ENCODE data around the gene SH3D19. TPM values are rescaled to one million over a fixed set of nuclear protein-coding genes. Genes with fewer than 3 reads are reported as not detected.

SH3D19 gene
- total RNA-seq, 2 donors from 2014 or later = 94.8 to 143 TPM

GRCh38 chr4:151165205-151166000, 160.0 kb downstream of the SH3D19 start:
- H3K4me1 ChIP-seq (ENCODE audit: control insufficient read depth in 1 of 2, low read depth in 2 of 2) = peaks cover 11 to 17% of the 10 kb centered on the region in 2 donors
- DNase-seq (ENCODE audit: low spot score) = no peak
- H3K36me3 ChIP-seq = peaks cover 20% of the 10 kb centered on the region
- H3K9me3 ChIP-seq = no peaks in the 10 kb centered on the region
- H3K27me3 ChIP-seq (replicated peaks; ENCODE audit: insufficient read depth) = no peaks in the 10 kb centered on the region
- H3K4me3 ChIP-seq = no peak overlapping the region
- ATAC-seq (ENCODE audit: insufficient number of reproducible peaks, low FRiP score, low read depth) = no peak
- no peak for TF ChIP-seq CTCF (IDR thresholded peaks at IDR 0.05)
- H3K27ac ChIP-seq = no peak overlapping the region

- DNase-seq (ENCODE audit: low spot score) (no peak), ATAC-seq (ENCODE audit: insufficient number of reproducible peaks, low FRiP score, low read depth) (no peak)
- Histone ChIP-seq H3K27ac (no peak overlapping the region), H3K27me3 (replicated peaks; ENCODE audit: insufficient read depth) (no peaks in the 10 kb centered on the region), H3K4me1 (ENCODE audit: control insufficient read depth in 1 of 2, low read depth in 2 of 2) (peaks cover 8 to 11% of the 10 kb centered on the region in 2 donors), H3K9me3 (no peaks in the 10 kb centered on the region), H3K36me3 (peaks cover 20% of the 10 kb centered on the region), H3K4me3 (no peak overlapping the region)
- no peak for TF ChIP-seq CTCF (IDR thresholded peaks at IDR 0.05)
Observed at GRCh38 chr4:151163855-151164254, 161.6 kb downstream of the SH3D19 start.

GRCh38 chr4:151158979-151159378, 166.4 kb downstream of the SH3D19 start:
- Histone ChIP-seq H3K36me3 (peaks cover 13% of the 10 kb centered on the region), H3K9me3 (no peaks in the 10 kb centered on the region), H3K4me1 (ENCODE audit: control insufficient read depth in 1 of 2, low read depth in 2 of 2) (no peaks in the 10 kb centered on the region), H3K27ac (no peak overlapping the region), H3K27me3 (replicated peaks; ENCODE audit: insufficient read depth) (no peaks in the 10 kb centered on the region), H3K4me3 (no peak overlapping the region)
- no peak for TF ChIP-seq CTCF (IDR thresholded peaks at IDR 0.05)
- no peak for DNase-seq (ENCODE audit: low spot score)
- no peak for ATAC-seq (ENCODE audit: insufficient number of reproducible peaks, low FRiP score, low read depth)

GRCh38 chr4:151157543-151157942, 167.9 kb downstream of the SH3D19 start:
- ATAC-seq (ENCODE audit: insufficient number of reproducible peaks, low FRiP score, low read depth) (no peak), DNase-seq (ENCODE audit: low spot score) (no peak)
- H3K27ac ChIP-seq = no peak overlapping the region
- no peaks in the 10 kb centered on the region for H3K27me3 ChIP-seq (replicated peaks; ENCODE audit: insufficient read depth)
- H3K36me3 ChIP-seq = peaks cover 4% of the 10 kb centered on the region
- H3K4me1 ChIP-seq (ENCODE audit: control insufficient read depth in 1 of 2, low read depth in 2 of 2) = no peaks in the 10 kb centered on the region
- no peak for TF ChIP-seq CTCF (IDR thresholded peaks at IDR 0.05)
- no peaks in the 10 kb centered on the region for H3K9me3 ChIP-seq
- no peak overlapping the region for H3K4me3 ChIP-seq

GRCh38 chr4:151153585-151153984, 171.8 kb downstream of the SH3D19 start:
- Histone ChIP-seq H3K36me3 (peaks cover 4% of the 10 kb centered on the region), H3K27ac (no peak overlapping the region)
- ATAC-seq (ENCODE audit: insufficient number of reproducible peaks, low FRiP score, low read depth) = no peak

More at GRCh38 chr4:151153585-151153984, 171.8 kb downstream of the SH3D19 start:
- TF ChIP-seq CTCF (IDR thresholded peaks at IDR 0.05) = no peak
- H3K27me3 ChIP-seq (replicated peaks; ENCODE audit: insufficient read depth) = no peaks in the 10 kb centered on the region
- no peak for DNase-seq (ENCODE audit: low spot score)
- no peaks in the 10 kb centered on the region for H3K9me3 ChIP-seq
- H3K4me3 ChIP-seq = no peak overlapping the region
- no peaks in the 10 kb centered on the region for H3K4me1 ChIP-seq (ENCODE audit: control insufficient read depth in 1 of 2, low read depth in 2 of 2)

Measured in thoracic aorta (tissue), 2 donors.